GM11168 (cell line): ENCODE data around the gene TTC27.
"Not testable (repeated sequence)": the region's sequence is repeated elsewhere in the genome, so short reads cannot be mapped to it uniquely, and the experiment has no call there.

Experiments
- in situ Hi-C: fragments of 300-500 bp; cut with MboI; formaldehyde crosslinking; loops from one replicate; pipeline ENCODE4 v1.12.0; 2022; ENCODE audit warnings: low sequenced_read_pairs; ENCODE audit not compliant: unreplicated experiment

The TTC27 gene

DNA sequence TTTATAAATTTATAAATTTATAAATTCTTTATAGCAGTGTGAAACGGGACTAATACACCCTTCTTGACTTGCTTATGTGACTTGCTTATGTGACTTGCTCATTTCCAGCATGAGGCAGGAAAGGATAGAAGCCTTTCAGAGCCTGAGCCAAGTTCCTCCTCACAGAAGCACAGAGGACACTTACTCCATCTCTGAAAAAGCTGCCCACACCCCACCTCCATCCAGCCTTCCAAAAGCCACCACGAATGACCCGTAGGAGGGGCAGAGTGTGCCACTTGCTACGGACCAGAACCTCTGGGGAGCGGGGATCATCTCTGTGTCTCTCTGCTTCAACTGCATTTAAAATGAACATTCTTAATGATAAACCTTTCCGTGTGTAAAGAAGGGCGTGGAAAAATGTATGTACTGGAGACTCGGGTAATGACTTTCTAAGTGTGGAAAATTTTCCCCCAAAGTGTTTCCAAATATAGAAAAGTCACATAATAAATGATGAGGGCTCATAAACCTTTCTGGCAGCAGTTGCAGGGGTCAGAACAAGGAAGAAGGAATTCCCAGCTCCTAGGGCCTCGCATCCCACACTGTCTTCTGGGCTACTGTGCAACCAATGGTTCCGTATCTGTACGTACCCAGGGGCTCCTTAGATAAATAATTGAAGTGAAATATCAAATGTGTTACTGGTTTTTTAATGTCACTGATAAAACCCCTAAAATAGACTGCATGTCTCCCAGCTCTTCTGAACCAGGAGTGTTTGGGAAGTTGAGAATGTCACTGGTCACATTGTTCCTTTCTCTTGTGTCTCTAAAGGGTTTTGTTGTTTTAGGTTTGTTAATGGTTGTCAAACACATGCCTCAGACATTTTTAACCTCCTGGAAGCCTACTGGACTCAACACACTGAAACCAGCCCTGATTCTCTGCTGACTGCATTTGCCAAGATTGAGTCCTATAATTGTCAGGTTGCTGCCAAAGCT is 214.4 kb downstream of the TTC27 start:
- in situ Hi-C loops = no loop called here

DNA sequence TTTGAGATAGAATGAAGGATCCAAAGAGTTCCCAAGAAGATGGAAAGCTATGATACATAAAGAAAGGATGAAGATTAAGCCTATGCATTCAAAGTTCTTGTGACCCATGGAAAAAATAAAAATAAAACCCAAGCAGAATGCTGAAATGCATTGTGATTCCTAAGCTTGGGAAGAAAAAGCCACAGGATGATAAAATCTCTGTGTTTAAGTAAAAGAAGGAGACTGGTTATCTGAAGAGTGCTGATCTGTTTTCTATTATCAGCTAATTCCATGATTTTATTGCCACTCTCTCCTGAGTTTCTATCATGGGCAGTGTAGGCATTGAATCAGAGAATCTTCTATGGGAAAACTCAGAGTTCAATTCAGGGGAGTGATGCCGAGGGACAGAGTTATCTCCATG is 215.8 kb downstream of the TTC27 start:
- in situ Hi-C loops = no loop called here

DNA sequence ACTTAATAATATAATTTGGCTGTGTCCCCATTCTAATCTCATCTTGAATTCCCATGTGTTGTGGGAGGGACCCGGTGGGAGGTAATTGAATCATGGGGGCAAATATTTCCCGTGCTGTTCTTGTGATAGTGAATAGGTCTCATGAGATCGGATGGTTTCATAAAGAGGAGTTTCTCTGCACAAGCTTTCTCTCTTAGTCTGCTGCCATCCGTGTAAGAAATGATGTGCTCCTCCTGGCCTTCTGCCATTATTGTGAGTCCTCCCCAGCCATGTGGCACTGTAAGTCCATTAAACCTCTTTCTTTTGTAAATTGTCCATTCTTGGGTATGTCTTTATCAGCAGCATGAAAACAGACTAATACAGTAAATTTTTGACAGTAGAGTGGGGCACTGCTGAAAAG is 216.4 kb downstream of the TTC27 start:
- in situ Hi-C loops = no loop called here

DNA sequence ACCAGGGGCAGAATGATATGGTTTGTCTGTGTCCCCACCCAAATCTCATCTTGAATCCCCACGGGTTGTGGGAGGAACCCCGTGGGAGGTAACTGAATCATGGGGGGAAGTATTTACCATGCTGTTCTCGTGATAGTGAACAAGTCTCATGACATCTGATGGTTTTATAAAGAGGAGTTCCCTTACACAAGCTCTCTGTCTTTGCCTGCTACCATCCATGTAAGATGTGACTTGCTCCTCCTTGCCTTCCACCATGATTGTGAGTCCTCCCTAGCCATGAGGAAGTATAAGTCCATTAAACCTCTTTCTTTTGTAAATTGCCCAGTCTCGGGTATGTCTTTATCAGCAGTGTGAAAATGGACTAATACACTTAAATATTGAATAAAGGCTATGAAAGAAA is 218.4 kb downstream of the TTC27 start:
- in situ Hi-C loops = not testable (repeated sequence)

DNA sequence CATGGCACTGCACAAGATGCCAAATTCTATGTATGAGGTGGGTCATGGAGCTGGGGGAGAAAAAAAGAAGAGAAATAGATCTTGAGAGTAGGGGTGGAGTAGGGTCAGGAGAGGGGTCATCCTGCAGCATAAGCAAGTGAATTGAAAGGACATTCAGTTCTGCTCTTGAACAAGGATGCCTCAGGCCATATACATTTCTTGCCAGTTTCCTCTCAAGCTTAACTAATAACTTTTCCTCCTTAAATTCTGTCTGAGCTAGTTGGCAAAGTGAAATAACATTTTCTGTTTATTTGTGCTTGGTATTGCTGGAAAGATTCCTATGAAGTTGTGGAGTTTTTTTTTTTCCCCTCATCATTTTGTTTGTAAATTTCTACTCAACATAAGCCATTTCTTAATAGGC is 219.9 kb downstream of the TTC27 start:
- in situ Hi-C loops = no loop called here

DNA sequence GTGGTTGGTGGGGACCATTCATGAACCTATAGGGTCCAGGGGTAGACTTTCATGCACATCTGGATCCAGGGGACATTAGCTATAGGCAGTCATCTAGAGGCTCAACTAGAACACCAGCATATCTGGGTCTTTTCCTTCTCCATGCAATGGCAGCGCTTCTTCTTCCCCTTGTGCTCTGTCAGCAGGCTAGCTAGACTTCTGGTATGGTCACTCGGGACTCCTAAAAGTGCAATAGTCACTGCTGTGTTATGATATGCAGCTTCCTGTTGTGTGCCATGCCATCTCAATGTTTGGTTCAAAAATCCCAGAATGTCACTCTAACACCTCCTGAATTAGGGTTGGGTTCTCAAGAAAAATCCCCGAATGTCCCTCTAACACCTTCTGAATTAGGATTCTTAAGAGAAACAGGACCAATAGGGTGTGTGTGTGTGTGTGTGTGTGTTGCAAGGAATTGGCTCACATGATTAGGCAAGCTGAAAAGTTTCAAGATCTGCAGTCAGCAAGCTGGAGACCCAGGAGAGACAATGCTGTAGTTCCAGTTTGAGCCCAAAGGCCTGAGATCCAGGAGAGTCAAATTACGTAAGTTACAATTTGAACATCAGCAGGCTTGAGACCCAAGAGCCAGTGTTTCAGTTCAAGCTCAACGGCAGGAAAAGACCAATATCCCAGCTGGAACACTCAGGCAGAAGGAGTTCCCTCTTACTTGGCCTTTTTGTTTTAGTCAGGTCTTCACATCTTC is 221.8 kb downstream of the TTC27 start:
- in situ Hi-C loops = no loop called here

DNA sequence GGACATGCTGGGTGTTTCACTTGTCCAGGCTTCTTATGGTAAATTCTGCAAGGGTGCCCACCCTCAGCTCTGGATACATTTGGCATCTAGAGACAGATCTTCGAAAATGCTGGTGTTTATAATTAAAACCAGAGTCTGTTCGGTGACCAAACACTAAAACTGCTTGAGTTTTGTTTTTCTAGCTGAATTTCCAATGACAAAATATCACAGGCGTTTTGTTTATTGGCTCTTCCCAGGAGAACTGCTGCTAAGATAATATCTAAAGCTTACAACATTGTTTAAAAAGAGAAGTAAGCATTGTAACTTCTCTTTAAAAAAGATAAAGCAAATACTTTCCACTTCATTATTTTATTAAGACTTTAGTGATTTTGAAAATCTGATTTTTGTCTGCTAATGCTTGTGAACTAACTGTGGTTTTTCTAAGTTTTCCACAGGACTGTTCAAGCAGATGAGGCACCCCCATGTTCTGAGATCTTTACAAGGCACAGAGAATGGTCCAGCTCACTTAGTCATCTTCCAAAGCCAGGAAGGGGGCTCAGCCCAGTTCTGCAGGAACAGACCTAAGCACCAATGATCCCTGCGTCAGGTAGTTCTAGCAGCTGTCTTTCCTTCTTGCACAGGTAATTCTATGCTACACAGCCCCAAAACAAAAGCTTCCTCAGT is 224.1 kb downstream of the TTC27 start:
- in situ Hi-C loops = no loop called here

DNA sequence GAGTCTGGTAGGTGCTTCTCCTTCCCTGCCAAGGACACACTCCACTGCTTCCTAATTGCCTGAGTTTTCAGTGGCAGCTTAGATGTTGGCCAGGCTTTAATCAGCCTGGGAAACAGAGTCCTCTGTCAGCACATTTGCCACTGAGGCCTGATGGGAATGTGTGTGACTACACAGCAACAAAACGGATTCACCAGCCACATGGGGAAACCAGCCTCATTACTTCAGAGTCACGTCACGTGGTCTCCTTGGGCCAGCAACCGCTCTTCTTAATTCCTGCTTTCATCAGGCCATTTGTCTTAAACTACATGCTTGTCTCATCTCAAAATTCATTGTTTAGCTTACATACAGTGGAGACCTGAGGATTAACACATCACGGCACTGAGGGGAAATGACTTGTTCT is 225.0 kb downstream of the TTC27 start:
- in situ Hi-C loops = no loop called here

DNA sequence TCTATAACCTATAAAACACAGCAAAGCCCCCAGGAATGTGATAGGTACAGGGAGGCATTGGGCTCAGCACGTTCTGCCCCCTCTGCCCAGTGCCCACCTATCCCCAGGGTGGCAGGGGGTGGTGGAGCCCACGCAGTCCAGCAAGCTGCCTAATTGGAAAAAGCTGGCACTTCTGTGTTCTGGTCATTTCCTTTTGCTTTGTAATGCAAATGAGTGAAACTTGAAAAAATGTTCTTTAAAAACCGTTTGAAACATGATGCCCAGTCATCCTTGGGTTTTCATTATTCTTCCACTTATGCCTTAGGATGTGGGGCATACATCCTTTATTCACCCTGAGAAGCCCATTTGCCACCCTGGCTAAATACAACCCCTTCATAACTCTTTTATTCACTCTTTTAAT is 229.0 kb downstream of the TTC27 start:
- in situ Hi-C loops = no loop called here

DNA sequence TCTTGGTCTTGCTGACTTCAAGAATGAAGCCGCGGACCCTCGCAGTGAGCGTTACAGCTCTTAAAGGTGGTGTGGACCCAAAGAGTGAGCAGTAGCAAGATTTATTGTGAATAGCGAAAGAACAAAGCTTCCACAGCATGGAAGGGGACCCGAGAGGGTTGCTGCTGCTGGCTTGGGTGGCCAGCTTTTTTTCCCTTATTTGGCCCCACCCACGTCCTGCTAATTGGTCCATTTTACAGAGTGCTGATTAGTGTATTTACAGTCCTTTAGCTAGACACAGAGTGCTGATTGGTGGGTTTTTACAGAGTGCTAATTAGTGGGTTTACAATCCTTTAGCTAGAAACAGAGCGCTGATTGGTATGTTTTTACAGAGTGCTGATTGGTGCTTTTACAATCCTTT is 230.9 kb downstream of the TTC27 start:
- in situ Hi-C loops = no loop called here

DNA sequence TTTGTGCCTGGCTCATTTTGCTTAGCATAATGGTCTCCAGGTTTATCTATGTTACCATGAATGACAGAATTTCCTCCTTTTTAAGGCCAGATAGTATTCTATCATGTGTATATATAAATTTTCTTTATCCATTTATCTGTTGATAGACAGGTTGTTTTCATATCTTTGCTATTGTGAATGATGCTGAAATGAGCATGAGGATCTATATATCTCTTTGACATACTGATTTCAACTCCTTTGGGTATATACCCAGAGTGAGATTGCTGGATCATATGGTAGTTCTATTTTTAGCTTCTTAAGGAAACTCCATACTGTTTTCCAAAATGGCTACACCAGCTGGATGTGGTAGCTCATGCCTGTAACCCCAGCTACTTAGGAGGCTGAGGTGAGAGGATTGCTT is 232.5 kb downstream of the TTC27 start:
- in situ Hi-C loops = no loop called here

DNA sequence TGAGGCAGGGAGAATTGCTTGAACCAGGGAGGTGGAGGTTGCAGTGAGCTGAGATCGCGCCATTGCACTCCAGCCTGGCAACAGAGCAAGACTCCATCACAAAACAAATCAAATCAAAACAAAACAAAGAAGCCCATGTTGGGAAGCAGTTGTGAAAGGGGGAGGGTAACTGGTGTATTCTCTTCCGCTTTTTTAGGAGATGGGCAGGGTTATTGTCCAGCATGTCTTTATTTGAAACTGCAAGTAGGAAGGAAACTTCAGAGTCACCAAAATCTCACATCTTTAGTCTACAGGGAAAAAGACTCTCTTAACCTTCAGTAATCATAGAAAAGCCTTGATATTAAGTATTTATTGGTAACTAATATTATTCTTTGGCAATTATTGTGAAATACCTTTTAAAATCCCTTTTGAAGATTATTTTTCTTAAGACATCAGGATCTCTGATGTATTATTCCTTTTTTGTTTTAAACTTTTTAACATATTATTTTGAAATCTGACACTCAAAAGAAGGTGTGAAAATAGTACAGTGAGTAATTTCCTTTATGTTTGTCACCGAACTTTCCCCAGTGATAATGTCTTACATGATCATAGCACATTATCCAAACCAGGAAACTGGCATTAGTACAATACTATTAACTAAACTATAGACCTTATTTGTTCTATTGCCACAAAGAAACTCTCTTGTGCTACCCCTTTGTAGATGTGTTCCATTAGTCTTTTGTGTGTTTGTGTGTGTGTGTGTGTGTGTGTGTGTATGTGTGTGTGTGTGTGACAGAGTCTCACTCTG is 234.6 kb downstream of the TTC27 start:
- in situ Hi-C loops = no loop called here

DNA sequence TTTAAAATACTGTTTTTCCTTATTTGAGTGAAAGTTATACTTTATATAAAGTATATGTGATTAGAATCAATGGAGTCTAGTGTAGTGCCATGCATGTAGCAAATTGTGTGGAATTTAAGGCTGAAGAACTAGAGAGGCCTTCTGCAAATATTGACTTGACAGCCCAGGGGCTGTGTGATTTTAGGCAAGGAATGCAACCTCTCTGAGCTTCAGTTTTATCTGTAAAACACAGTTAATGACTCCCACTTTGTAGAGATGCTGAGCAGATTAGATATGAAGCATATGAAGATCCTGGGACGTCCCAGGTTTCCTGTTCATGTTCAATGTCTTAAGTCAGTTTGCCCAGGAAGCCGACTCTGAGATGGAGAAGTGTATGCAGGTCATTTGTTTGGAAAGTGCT is 235.5 kb downstream of the TTC27 start:
- in situ Hi-C loops = no loop called here

DNA sequence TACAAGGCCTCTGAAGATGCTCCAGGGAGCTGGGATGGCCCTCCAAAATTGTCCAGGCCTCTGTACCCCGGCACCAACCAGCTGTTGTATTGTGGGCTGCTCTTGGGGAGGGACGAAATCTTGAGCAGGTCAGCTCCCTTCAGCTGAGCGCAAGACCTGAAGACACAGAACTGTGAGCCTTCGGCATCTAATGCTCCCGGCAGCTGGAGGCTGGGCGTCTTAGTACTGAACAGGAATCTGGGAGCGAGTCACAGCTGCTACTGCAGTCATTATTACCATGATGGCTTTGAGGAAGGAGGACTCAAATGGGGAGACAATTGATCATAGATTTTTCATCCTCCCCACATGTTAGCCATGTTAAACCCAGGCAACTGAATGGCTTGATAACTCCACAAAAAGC is 236.0 kb downstream of the TTC27 start:
- in situ Hi-C loops = no loop called here

DNA sequence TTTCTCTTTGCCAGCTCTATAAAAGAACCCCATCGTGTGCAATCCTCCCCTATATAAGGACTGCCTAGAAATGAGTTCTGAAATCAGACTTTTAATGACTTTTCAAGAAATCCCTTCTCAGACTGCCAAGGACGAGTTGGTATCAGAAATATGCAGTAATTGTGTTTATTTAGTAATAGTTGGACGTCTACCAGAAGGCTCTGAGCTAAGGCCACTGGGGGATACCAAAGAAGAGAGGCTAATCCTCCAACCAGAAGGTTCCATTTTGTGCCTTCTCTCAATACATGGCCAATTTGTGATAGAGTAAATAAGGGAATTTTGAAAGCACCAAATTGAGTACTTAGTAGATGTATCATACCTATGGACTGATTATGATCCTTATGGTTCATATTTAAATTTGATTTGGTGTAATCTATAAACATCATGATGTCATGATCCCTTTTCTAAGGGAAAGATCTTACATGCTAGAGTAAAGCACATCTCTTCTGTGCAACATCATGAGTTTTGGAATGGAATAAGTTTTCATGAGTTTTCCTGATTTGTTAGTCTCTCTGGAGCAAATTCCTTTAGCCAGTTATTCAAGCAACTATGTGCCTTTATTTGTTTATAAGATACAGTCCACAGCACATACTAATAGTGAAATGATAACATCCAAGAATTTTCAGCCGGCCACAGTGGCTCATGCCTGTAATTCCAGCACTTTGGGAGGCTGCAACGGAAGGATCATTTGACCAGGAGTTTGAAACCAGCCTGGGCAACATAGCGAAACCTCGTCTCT is 236.7 kb downstream of the TTC27 start:
- in situ Hi-C loops = no loop called here

DNA sequence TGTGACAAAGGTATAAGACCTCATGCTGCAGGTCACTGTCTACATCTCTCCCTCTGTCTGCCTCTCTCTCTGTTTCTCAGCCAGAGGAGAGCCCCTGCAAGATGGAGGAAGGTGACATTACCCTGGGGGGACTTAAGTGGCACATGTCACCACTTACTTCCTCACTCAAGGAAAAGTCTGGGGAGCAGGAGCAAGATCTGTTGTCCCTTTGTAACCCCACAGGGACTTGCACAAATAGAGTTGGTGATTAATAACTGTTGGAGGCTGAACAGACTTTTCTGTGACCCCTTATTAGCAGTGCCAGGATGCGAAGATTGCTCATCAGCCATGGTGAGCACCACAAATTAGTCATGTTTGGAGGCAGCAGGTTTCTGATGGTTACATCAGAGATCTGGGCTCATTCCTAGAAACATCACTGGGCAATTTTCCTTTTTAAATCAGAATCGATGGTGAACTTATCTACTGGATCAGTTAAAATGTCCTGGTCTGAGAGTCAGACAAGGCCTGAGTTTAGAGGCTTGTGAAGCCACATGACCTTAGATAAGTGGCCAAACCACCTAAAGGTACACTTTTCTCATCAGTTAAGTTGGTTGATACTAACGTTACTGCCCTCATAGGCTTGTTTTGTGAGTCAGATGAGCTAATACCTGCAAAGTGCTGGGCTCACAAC is 237.7 kb downstream of the TTC27 start:
- in situ Hi-C loops = no loop called here

DNA sequence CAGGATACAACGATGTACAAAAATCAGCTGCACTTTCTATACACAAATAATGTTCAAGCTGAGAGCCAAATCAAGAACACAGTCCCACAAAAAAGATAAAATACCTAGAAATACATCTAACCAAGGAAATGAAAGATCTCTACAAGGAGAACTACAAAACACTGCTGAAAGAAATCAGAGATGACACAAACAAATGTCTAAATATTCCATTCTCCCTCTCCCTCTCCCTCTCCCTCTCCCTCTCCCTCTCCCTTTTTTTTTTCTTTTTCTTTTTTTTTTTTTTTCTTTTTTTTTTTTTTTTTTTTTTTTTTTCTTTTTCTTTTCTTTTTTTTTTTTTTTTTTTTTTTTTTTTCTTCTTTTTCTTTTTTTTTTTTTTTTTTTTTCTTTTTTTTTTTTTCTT is 238.6 kb downstream of the TTC27 start:
- in situ Hi-C loops = not testable (repeated sequence)
